D721Med (cell line): ENCODE measurements around the gene TPH2.

ENCODE experiments used
- DNase-seq: peaks from one replicate; pipeline ENCODE4 v3.0.0; 2011; ENCODE audit warnings: low spot score; ENCODE audit not compliant: insufficient read length
- FAIRE-seq: peaks from 2 replicates; lab custom pipeline; 2011; peaks lifted over from hg19 to GRCh38; lab: Jason Lieb, UNC
- TF ChIP-seq, protein P1 (sequence below): IDR thresholded peaks from 2 replicates; pipeline ENCODE4 v1.5.1; 2012; ENCODE audit warnings: mild to moderate bottlenecking, control low read depth; ENCODE audit not compliant: insufficient read depth; ENCODE audit errors: missing control alignments

The TPH2 gene

DNA sequence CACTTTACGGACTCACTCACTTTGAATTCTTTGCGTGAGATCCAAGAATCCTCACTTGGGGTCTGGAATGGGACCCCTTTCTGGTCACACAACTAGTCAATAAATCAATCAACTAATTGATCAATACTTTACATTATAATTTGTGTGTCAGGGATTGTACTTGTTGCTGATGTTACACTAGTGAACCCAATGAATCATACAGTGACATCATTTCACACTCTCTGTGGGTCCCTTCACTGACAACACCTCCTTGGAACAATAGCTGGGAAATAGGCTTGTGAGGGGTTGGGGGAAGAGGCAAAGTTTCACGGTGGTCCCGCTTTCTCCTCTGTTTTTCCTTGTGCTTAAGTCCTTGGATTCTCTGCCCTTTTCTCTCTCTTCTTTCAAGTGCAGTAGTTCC lies 35.0 kb downstream of the TPH2 start:
- no peak for DNase-seq
- TF ChIP-seq, protein P1, sequence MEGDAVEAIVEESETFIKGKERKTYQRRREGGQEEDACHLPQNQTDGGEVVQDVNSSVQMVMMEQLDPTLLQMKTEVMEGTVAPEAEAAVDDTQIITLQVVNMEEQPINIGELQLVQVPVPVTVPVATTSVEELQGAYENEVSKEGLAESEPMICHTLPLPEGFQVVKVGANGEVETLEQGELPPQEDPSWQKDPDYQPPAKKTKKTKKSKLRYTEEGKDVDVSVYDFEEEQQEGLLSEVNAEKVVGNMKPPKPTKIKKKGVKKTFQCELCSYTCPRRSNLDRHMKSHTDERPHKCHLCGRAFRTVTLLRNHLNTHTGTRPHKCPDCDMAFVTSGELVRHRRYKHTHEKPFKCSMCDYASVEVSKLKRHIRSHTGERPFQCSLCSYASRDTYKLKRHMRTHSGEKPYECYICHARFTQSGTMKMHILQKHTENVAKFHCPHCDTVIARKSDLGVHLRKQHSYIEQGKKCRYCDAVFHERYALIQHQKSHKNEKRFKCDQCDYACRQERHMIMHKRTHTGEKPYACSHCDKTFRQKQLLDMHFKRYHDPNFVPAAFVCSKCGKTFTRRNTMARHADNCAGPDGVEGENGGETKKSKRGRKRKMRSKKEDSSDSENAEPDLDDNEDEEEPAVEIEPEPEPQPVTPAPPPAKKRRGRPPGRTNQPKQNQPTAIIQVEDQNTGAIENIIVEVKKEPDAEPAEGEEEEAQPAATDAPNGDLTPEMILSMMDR, result no peak
- FAIRE-seq, result no peak

DNA sequence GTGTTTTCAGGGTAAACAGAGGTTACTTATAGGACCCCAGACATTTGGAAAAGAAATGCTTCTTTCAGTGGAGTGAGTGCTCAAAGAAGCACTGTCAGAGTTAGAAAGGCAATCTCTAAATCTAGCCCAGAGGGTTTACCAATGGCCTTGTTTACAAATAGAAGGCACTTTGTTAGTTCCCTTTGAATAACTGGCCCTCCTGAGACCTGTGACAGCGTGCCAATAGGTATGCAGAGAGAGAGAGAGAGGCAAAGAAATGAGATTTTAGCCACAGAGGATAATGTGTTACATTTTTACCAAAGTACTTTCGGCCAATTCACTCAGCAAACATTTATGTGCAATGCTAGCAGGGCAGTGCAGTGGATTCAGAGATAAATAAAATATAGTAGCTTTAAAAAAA lies 41.9 kb downstream of the TPH2 start:
- TF ChIP-seq, protein P1, result no peak
- DNase-seq (no peak), FAIRE-seq (no peak)

DNA sequence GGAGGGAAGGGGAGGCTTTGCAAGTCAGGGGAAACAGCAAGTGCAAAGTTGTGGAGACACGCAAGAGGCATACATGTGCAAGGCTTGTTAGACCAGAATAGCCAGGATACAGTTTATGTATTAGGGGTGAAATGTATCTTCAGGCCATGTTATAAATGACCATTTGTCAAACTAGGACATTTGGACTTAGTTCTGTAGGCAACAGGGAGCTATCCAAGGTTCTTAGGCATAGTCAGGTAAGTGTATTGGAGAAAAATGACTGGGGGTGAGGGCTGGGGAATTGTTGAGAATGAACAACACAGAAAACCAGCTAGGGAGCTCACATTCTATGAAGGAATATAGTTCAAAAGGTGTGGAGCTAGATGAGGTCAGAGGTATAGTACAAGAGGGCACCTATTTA lies 42.5 kb downstream of the TPH2 start:
- DNase-seq (no peak), FAIRE-seq (no peak)
- TF ChIP-seq, protein P1, result no peak

DNA sequence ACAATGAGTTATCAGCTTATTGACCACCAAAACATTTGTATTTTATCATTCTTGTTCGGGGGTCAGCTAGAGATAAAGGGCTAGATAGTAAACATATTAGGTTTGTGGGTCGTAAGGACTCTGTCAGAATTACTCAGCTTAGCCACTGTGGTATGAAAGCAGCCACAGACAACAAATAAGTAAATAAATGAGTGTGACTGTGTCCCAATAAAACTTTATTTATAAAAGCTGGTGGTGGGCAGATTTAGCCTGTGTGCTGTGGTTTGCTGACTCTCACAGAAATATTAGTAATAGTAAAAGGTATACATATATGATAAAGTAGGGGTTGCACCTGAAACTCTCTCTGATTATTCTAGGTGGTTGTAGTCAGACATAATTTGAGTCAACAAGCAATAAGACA lies 56.1 kb downstream of the TPH2 start:
- TF ChIP-seq, protein P1, result no peak
- DNase-seq (no peak), FAIRE-seq (no peak)

DNA sequence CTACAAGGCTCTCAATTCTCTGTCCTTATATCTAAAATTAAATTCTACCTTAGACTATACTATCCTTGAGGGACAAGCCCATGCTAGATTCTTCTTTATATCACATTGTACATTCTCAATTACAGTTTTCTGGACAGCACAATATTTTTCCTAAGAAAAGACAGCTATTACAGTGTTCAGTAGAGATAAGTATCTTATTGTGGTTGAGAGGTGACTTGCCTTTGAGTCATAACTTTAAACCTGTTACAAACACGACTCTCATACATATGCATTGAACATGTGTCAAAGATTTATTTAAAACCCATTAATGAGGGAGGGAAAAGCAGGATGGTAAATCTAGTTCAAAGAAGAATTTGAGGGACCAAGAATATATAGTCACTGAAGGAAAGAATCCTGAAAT lies 61.1 kb downstream of the TPH2 start:
- TF ChIP-seq, protein P1, result no peak
- no peak for DNase-seq
- FAIRE-seq, result no peak

DNA sequence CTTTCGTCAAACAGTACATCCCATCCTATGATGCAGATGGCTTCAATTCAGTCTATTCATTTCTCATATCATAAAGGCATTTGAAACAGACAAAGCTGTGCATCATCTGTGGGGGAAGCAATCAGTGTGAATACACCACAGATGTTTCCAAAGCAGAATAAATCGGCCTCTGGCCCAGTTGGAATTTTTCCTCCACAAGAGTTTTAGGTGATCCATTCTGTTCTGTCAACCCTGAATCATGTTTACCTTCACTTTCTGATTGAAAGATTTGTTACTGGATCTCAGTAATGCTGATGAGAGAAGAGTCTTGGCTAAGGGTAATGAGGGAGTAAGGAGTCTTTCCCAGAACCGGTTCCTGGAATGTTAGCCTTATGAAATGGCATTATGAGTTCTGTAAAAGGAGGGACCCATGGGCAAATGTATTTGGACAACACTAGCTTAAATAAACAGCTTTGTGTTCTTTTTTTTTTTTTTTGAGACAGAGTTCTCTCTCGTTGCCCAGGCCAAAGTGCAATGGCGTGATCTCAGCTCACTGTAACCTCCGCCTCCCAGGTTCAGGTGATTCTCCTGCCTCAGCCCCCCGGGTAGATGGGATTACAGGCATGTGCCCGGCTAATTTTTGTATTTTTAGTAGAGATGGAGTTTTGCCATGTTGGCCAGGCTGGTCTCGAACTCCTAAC lies 62.5 kb downstream of the TPH2 start:
- TF ChIP-seq, protein P1, result no peak

DNA sequence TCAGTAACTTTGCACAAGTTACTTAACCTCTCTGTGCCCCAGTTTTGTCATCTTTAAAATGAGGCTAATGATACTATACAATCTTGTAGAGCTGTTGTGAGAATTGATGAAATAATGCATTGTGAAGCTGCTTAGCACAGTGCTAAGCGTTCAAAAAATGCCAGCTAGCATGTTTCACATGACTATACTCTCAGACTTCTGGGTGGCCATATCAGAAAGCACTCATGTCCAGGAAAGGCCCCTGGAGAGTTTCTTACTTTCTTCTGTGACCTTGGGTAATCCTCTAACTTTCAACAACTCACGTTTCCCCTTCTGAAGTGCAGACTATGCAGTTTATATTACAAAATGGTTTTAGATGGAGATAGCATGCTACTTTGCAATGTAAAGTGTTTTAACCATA lies 68.1 kb downstream of the TPH2 start:
- DNase-seq, result no peak
- TF ChIP-seq, protein P1, result no peak
- no peak for FAIRE-seq

More for the DNA sequence above, 62.5 kb downstream of the TPH2 start:
- DNase-seq, result no peak
- no peak for FAIRE-seq
